HCT116 (cell line): Measurements from ENCODE around the gene LMO7. TPM values are rescaled to one million over a fixed set of nuclear protein-coding genes. Genes with fewer than 3 reads are reported as not detected.

Experiments
- ATAC-seq: fragments of 200-7000 bp; cut with Tn5 transposase; 2 replicates; pipeline ENCODE4 v1.9.1; 2020; ENCODE audit warnings: mild to moderate bottlenecking, moderate library complexity
- BruUV-seq: library from RNA; stranded (reverse); fragments of 400-500 nt; replicated peaks from 2 replicates; lab custom pipeline; 2021; lab: Mats Ljungman, UMichigan
- CTCF ChIA-PET: fragments of 300-600 bp; sonication (Branson Sonifier 250); formaldehyde crosslinking; loops from one replicate; lab custom pipeline; 2021; ENCODE audit warnings: antibody characterized with exemption; lab: Charles Lee
- POLR2A ChIA-PET: fragments of 300-600, 350-600 bp; sonication (Branson Sonifier 250); formaldehyde crosslinking; loops from one replicate; lab custom pipeline; 2021; ENCODE audit warnings: antibody characterized with exemption; lab: Charles Lee
- RAD21 ChIA-PET, 2 experiments: fragments of 300-600 bp; sonication (Branson Sonifier 250); formaldehyde crosslinking; loops; one replicate each; lab custom pipeline; 2023; ENCODE audit warnings: low total read pairs in 2 of 2; ENCODE audit not compliant: uncharacterized antibody in 2 of 2, unreplicated experiment in 2 of 2, low non-redundant PET in 1 of 2; lab: Charles Lee
- DNase-seq: peaks from one replicate; pipeline ENCODE4 v3.0.0-alpha.2; 2010; ENCODE audit warnings: low read depth, low spot score
- H2AFZ ChIP-seq: fragments of 200-600 bp; shearing (Covaris generic), sonication (generic); 2 replicates; pipeline ENCODE4 v1.6.1; 2017; ENCODE audit warnings: low read depth, mixed run types, mixed read lengths, antibody characterized with exemption, low read length; ENCODE audit not compliant: poor library complexity, severe bottlenecking
- H3K27ac ChIP-seq: 2 replicates; pipeline ENCODE4 v1.5.1; 2012; ENCODE audit warnings: low read depth, low read length
- H3K27me3 ChIP-seq: fragments of 200-600 bp; sonication (generic); 2 replicates; pipeline ENCODE4 v1.6.1; 2016; ENCODE audit warnings: mixed run types, low read length, mixed read lengths; ENCODE audit not compliant: insufficient read depth
- H3K36me3 ChIP-seq, 2 experiments: fragments of 200-500 bp in 1 of 2; fragments of 200-600 bp in 1 of 2; sonication (Bioruptor generic) in 1 of 2; sonication (generic) in 1 of 2; 2 replicates each; pipeline versions ENCODE4 v1.5.1 to v1.6.1; 2014 to 2016; ENCODE audit warnings: low read length in 2 of 2, inconsistent platforms in 1 of 2, mixed read lengths in 1 of 2, mixed run types in 1 of 2; ENCODE audit not compliant: insufficient read depth in 2 of 2, control insufficient read depth in 1 of 2
- H3K4me1 ChIP-seq, 2 experiments: fragments of 200-600 bp in 1 of 2; sonication (generic) in 1 of 2; 2 replicates each; pipeline versions ENCODE4 v1.5.1 to v1.6.1; 2012 to 2017; ENCODE audit warnings: low read length in 2 of 2, inconsistent platforms in 1 of 2, mild to moderate bottlenecking in 1 of 2, mixed read lengths in 1 of 2, mixed run types in 1 of 2, moderate library complexity in 1 of 2; ENCODE audit not compliant: insufficient read depth in 2 of 2, control insufficient read depth in 1 of 2
- H3K4me2 ChIP-seq: fragments of 200-600 bp; sonication (generic); 2 replicates; pipeline ENCODE4 v1.6.1; 2017; ENCODE audit warnings: mixed run types, low read length, mixed read lengths
- H3K4me3 ChIP-seq, 2 experiments: fragments of 200-600 bp in 1 of 2; sonication (generic) in 1 of 2; replicated peaks in 1 of 2; 2 replicates each; pipeline ENCODE4 v1.5.1; 2011 to 2016; ENCODE audit warnings: low read length in 2 of 2, control low read depth in 1 of 2, low read depth in 1 of 2, mild to moderate bottlenecking in 1 of 2, mixed read lengths in 1 of 2, mixed run types in 1 of 2
- H3K79me2 ChIP-seq: fragments of 200-600 bp; sonication (generic); 2 replicates; pipeline ENCODE4 v1.6.1; 2017; ENCODE audit warnings: mild to moderate bottlenecking, mixed run types, low read length, moderate library complexity, mixed read lengths; ENCODE audit not compliant: insufficient read depth
- H3K9ac ChIP-seq: fragments of 200-600 bp; sonication (generic); 2 replicates; pipeline ENCODE4 v1.6.1; 2016; ENCODE audit warnings: low read length, mixed read lengths
- H3K9me2 ChIP-seq: fragments of 200-600 bp; sonication (generic), shearing (Covaris generic); 2 replicates; pipeline ENCODE4 v1.6.1; 2017; ENCODE audit warnings: mixed run types, mild to moderate bottlenecking, moderate library complexity; ENCODE audit not compliant: insufficient read depth
- H3K9me3 ChIP-seq, 2 experiments: fragments of 200-500 bp in 1 of 2; fragments of 200-600 bp in 1 of 2; sonication (Bioruptor generic) in 1 of 2; sonication (generic) in 1 of 2; 2 replicates each; pipeline ENCODE4 v1.6.1; 2014 to 2017; ENCODE audit warnings: low read length in 2 of 2, mixed read lengths in 2 of 2, inconsistent platforms in 1 of 2, low read depth in 1 of 2, mild to moderate bottlenecking in 1 of 2, mixed run types in 1 of 2, moderate library complexity in 1 of 2; ENCODE audit not compliant: control insufficient read depth in 1 of 2, insufficient read depth in 1 of 2
- H4K20me1 ChIP-seq: fragments of 200-600 bp; sonication (generic), shearing (Covaris generic); 2 replicates; pipeline ENCODE4 v1.6.1; 2017; ENCODE audit warnings: mixed run types, mild to moderate bottlenecking, moderate library complexity; ENCODE audit not compliant: insufficient read depth
- ATF3 ChIP-seq: IDR thresholded peaks from 2 replicates; pipeline ENCODE4 v1.6.1; 2012
- CBX3 ChIP-seq: IDR thresholded peaks from 2 replicates; pipeline ENCODE4 v1.6.1; 2012; ENCODE audit warnings: low read depth
- CEBPB ChIP-seq: IDR thresholded peaks from 2 replicates; pipeline ENCODE4 v1.6.1; 2012; ENCODE audit warnings: low read depth
- CTCF ChIP-seq, 3 experiments: fragments of 200-600 bp in 1 of 3; sonication (generic) in 1 of 3; IDR thresholded peaks in 2 of 3; conservative IDR thresholded peaks in 1 of 3; 2 replicates each; pipeline ENCODE4 v1.5.1; 2012 to 2017; ENCODE audit warnings: low read depth in 2 of 3, low read length in 2 of 3, antibody characterized with exemption in 1 of 3, borderline replicate concordance in 1 of 3, control low read depth in 1 of 3, mild to moderate bottlenecking in 1 of 3, mixed read lengths in 1 of 3, mixed run types in 1 of 3, moderate library complexity in 1 of 3; ENCODE audit not compliant: insufficient read depth in 1 of 3
- EGR1 ChIP-seq: IDR thresholded peaks from 2 replicates; pipeline ENCODE4 v1.6.1; 2012; ENCODE audit warnings: low read depth
- ELF1 ChIP-seq: IDR thresholded peaks from 2 replicates; pipeline ENCODE4 v1.6.1; 2012; ENCODE audit warnings: low read depth, borderline replicate concordance
- EZH2 ChIP-seq: fragments of 200-600 bp; sonication (generic); IDR thresholded peaks from 2 replicates; pipeline ENCODE4 v1.6.1; 2017; ENCODE audit warnings: antibody characterized with exemption, mixed run types
- FOSL1 ChIP-seq: IDR thresholded peaks from 2 replicates; pipeline ENCODE4 v1.6.1; 2012; ENCODE audit warnings: low read depth
- JUND ChIP-seq: IDR thresholded peaks from 2 replicates; pipeline ENCODE4 v1.6.1; 2012
- POLR2A ChIP-seq: IDR thresholded peaks from 2 replicates; pipeline ENCODE4 v1.7.0; 2011; ENCODE audit warnings: borderline replicate concordance; ENCODE audit not compliant: insufficient read depth, insufficient read length; ENCODE audit errors: extremely low read depth
- RAD21 ChIP-seq: IDR thresholded peaks from 2 replicates; pipeline ENCODE4 v1.6.1; 2012; ENCODE audit warnings: low read depth, mild to moderate bottlenecking
- SIN3A ChIP-seq: IDR thresholded peaks from 2 replicates; pipeline ENCODE4 v1.6.1; 2012; ENCODE audit warnings: low read depth
- SRF ChIP-seq: IDR thresholded peaks from 2 replicates; pipeline ENCODE4 v1.6.1; 2012; ENCODE audit warnings: low read depth
- TCF7L2 ChIP-seq: IDR thresholded peaks from 2 replicates; pipeline ENCODE4 v1.7.0; 2011; ENCODE audit warnings: borderline replicate concordance, inconsistent platforms; ENCODE audit not compliant: insufficient read depth, insufficient read length; ENCODE audit errors: extremely low read depth
- YY1 ChIP-seq: IDR thresholded peaks from 2 replicates; pipeline ENCODE4 v1.6.1; 2011; ENCODE audit warnings: low read length, low read depth, moderate library complexity, mild to moderate bottlenecking; ENCODE audit not compliant: insufficient replicate concordance; ENCODE audit errors: extremely low read depth
- ZFX ChIP-seq: fragments of 450-650 bp; IDR thresholded peaks from 2 replicates; pipeline ENCODE4 v1.6.1; 2017
- intact Hi-C: fragments of 100-400 bp; cut with micrococcal nuclease; formaldehyde crosslinking; loops from 2 replicates; pipeline ENCODE4 v1.10.0; 2022
- total RNA-seq: library from RNA; stranded (reverse); gene quantifications from one replicate; pipeline ENCODE4 v1.2.1, GENCODE V29; 2021; ENCODE audit not compliant: unreplicated experiment
- TF ChIP-seq, protein P1 (sequence below): IDR thresholded peaks from 2 replicates; pipeline ENCODE4 v1.6.1; 2012

The LMO7 gene
- total RNA-seq, 1 experiment from 2014 or later: 8.1 TPM

- no peak overlapping the region for H3K27ac ChIP-seq
Observed at GRCh38 chr13:75788481-75788981, 152.4 kb downstream of the LMO7 start.

More at GRCh38 chr13:75788481-75788981, 152.4 kb downstream of the LMO7 start:
- Histone ChIP-seq H3K4me3 (no peak overlapping the region), H3K79me2 (no peaks in the 10 kb centered on the region), H3K4me1 (peaks cover 0 to 18% of the 10 kb centered on the region in 2 experiments; a peak in 1 of 4 replicates), H2AFZ (no peak overlapping the region), H3K27me3 (no peaks in the 10 kb centered on the region), H3K9me2 (no peaks in the 10 kb centered on the region), H4K20me1 (no peaks in the 10 kb centered on the region)
- ATAC-seq: no peak
- ChIA-PET CTCF (no interaction called here), POLR2A (no interaction called here), RAD21 (no interaction called here)
- TF ChIP-seq EGR1 (no peak), CBX3 (no peak), RAD21 (no peak), SIN3A (no peak), FOSL1 (no peak), ZFX (no peak), SRF (no peak), CTCF (IDR thresholded peaks at IDR 0.05 in 2 of 3, conservative IDR thresholded peaks at IDR 0.05 in 1 of 3; ENCODE audit: borderline replicate concordance in 1 of 3, insufficient read depth in 1 of 3, low read depth in 2 of 3, low read length in 2 of 3) (no peak), CEBPB (no peak), ELF1 (no peak), YY1 (no peak), POLR2A (no peak), ATF3 (no peak), EZH2 (no peak), JUND (no peak), TCF7L2 (no peak)
- TF ChIP-seq, protein P1, sequence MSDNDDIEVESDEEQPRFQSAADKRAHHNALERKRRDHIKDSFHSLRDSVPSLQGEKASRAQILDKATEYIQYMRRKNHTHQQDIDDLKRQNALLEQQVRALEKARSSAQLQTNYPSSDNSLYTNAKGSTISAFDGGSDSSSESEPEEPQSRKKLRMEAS: no peak
- TF ChIP-seq, all 23 proteins: peak for 0
- Histone ChIP-seq H3K4me2 (no peak overlapping the region), H3K9me3 (no peaks in the 10 kb centered on the region), H3K36me3 (no peaks in the 10 kb centered on the region), H3K9ac (no peak overlapping the region)
- no TSS peak for BruUV-seq
- DNase-seq: no peak
- intact Hi-C loops: no loop called here
